ENCODE data around the gene ARSB.

DNA sequence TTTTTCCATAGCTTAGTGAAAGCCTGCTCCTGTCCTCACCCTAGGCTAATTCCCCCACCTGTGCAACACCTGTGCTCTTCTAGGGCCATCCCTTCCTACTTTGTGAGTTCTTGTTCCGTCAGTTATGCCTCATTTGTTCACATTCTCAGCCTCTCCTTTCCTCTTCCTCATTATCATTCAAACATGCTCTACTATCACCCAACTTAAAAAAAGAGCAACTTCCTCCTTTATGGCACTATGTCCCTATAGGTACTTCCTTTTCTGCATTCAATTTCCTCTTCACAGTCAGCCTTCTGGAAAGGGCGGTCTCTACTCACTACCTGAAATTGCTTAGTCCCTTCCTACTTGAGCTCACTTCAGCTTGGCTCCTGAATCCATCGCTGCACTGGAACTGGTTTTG is 224.7 kb downstream of the ARSB start:
- TF ChIP-seq, protein P1, sequence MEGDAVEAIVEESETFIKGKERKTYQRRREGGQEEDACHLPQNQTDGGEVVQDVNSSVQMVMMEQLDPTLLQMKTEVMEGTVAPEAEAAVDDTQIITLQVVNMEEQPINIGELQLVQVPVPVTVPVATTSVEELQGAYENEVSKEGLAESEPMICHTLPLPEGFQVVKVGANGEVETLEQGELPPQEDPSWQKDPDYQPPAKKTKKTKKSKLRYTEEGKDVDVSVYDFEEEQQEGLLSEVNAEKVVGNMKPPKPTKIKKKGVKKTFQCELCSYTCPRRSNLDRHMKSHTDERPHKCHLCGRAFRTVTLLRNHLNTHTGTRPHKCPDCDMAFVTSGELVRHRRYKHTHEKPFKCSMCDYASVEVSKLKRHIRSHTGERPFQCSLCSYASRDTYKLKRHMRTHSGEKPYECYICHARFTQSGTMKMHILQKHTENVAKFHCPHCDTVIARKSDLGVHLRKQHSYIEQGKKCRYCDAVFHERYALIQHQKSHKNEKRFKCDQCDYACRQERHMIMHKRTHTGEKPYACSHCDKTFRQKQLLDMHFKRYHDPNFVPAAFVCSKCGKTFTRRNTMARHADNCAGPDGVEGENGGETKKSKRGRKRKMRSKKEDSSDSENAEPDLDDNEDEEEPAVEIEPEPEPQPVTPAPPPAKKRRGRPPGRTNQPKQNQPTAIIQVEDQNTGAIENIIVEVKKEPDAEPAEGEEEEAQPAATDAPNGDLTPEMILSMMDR (IDR thresholded peaks at IDR 0.05; ENCODE audit: low read length): no peak
- TF ChIP-seq EZH2 (optimal IDR thresholded peaks at IDR 0.05; ENCODE audit: low read depth, low read length): no peak
